Glutamatergic neuron (in vitro differentiated cells): ENCODE data around the gene BPI. TPM values are rescaled to one million over a fixed set of nuclear protein-coding genes. Genes with fewer than 3 reads are reported as not detected.

ENCODE experiments used
- DNase-seq: peaks from one replicate; pipeline ENCODE4 v3.0.0; 2022
- H3K27ac Mint-ChIP-seq: one replicate; pipeline ENCODE4 v1.8.0; 2020; ENCODE audit warnings: mild to moderate bottlenecking, mixed read lengths, inconsistent platforms; ENCODE audit not compliant: unreplicated experiment
- H3K27me3 Mint-ChIP-seq: one replicate; pipeline ENCODE4 v1.8.0; 2020; ENCODE audit warnings: mild to moderate bottlenecking, moderate library complexity, mixed read lengths, inconsistent platforms; ENCODE audit not compliant: unreplicated experiment
- H3K36me3 Mint-ChIP-seq: one replicate; pipeline ENCODE4 v1.8.0; 2020; ENCODE audit warnings: mild to moderate bottlenecking, mixed read lengths, inconsistent platforms; ENCODE audit not compliant: unreplicated experiment
- H3K4me1 Mint-ChIP-seq: one replicate; pipeline ENCODE4 v1.8.0; 2020; ENCODE audit warnings: mild to moderate bottlenecking, low read depth, mixed read lengths, inconsistent platforms; ENCODE audit not compliant: unreplicated experiment
- H3K4me3 Mint-ChIP-seq: one replicate; pipeline ENCODE4 v1.8.0; 2020; ENCODE audit warnings: mild to moderate bottlenecking, mixed read lengths, inconsistent platforms; ENCODE audit not compliant: unreplicated experiment
- H3K9me3 Mint-ChIP-seq: one replicate; pipeline ENCODE4 v1.8.0; 2020; ENCODE audit warnings: mild to moderate bottlenecking, moderate library complexity, mixed read lengths, inconsistent platforms; ENCODE audit not compliant: unreplicated experiment
- total RNA-seq: library from RNA; stranded (reverse); fragmentation: NEBNext Ultra II Directional; extraction: Animal tissue kit (Norgen Biotek cat#: 25700); gene quantifications from one replicate; pipeline ENCODE4 v1.2.1, GENCODE V29; 2021; ENCODE audit not compliant: unreplicated experiment
- TF ChIP-seq, protein P1 (sequence below): fragments of 200-600 bp; sonication (generic); IDR thresholded peaks from one replicate; pipeline ENCODE4 v1.5.0; 2021; ENCODE audit not compliant: partially characterized antibody, unreplicated experiment

BPI gene
- total RNA-seq, 1 donor from 2014 or later = not detected

DNA sequence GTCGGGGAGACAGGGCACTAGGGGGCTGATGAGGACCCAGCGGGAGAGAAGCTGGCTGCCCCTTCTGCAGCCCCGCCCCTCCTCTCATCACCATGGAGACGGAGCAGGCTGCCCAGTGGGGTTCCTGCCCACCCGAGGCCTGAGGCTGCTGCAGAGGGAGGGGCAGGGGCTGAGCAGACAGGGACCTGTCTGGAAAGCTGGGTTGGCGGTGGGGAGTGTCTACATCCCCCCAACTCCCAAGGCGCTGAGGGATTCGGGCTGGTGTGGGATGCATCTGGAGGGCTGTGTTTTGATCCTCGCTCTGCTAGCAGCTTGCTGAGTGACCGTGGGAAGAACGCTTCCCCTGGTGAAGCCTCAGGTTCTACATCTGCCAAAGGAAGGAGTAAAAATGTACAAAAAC, 1.2 kb upstream of the BPI start:
- H3K4me3 Mint-ChIP-seq = no peak overlapping the region
- peaks cover 6% of the 10 kb centered on the region for H3K4me1 Mint-ChIP-seq
- peak; percentile 68 for DNase-seq
- peaks cover 2% of the 10 kb centered on the region for H3K27me3 Mint-ChIP-seq
- H3K36me3 Mint-ChIP-seq = no peaks in the 10 kb centered on the region
- no peak overlapping the region for H3K27ac Mint-ChIP-seq
- no peaks in the 10 kb centered on the region for H3K9me3 Mint-ChIP-seq
- TF ChIP-seq, protein P1, sequence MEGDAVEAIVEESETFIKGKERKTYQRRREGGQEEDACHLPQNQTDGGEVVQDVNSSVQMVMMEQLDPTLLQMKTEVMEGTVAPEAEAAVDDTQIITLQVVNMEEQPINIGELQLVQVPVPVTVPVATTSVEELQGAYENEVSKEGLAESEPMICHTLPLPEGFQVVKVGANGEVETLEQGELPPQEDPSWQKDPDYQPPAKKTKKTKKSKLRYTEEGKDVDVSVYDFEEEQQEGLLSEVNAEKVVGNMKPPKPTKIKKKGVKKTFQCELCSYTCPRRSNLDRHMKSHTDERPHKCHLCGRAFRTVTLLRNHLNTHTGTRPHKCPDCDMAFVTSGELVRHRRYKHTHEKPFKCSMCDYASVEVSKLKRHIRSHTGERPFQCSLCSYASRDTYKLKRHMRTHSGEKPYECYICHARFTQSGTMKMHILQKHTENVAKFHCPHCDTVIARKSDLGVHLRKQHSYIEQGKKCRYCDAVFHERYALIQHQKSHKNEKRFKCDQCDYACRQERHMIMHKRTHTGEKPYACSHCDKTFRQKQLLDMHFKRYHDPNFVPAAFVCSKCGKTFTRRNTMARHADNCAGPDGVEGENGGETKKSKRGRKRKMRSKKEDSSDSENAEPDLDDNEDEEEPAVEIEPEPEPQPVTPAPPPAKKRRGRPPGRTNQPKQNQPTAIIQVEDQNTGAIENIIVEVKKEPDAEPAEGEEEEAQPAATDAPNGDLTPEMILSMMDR = no peak

- peak; percentile 53 for DNase-seq
- TF ChIP-seq, protein P1 = peak; percentile 28
- no peaks in the 10 kb centered on the region for H3K9me3 Mint-ChIP-seq
- no peaks in the 10 kb centered on the region for H3K36me3 Mint-ChIP-seq
- no peak overlapping the region for H3K27ac Mint-ChIP-seq
- peaks cover 3% of the 10 kb centered on the region for H3K27me3 Mint-ChIP-seq
- H3K4me3 Mint-ChIP-seq = no peak overlapping the region
- peaks cover 6% of the 10 kb centered on the region for H3K4me1 Mint-ChIP-seq
These were observed 990 bp downstream of the BPI start for GRCh38 chr20:38304845-38305447.

DNA sequence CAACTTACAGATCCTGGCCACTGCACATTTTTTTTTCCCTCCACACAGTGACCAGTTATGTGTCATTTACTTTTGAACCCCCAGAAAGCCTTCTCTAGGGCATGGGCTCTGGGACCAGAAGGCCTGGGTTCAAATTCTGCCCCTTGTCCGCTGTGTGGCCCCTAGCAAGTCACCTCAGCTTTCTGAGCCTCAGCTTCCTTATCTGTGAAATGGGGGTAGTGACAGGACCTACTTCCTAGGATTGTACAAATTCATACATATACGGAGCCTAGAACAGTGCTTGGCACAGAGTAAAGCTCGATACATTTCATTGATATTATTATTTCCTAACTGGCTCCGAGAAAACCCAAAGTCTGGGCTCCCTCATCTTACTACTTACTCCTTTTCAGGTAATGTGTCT, 1.6 kb downstream of the BPI start:
- H3K27ac Mint-ChIP-seq = no peak overlapping the region
- no peak overlapping the region for H3K4me3 Mint-ChIP-seq
- no peaks in the 10 kb centered on the region for H3K9me3 Mint-ChIP-seq
- peaks cover 6% of the 10 kb centered on the region for H3K4me1 Mint-ChIP-seq
- H3K36me3 Mint-ChIP-seq = no peaks in the 10 kb centered on the region
- no peak for DNase-seq
- H3K27me3 Mint-ChIP-seq = peaks cover 3% of the 10 kb centered on the region
- TF ChIP-seq, protein P1 = no peak

DNA sequence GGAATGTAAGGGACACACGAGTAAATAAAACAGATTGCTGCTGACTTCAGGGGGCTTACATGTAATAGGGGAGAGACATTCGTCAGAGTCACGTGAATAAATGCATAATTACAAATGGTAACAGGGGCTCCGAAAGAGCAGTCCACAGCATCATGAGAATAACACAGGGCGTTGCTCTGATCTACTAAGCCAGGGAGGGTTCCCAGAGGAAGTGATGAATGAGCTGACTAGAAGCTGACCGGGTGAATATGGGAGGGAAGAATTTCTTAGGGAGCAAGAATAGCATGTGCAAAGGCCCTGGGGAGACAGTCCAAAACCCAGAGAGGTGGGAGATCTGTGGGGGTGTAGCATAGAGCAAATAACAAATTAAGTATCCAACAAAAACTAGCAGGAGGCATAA, 2.4 kb downstream of the BPI start:
- Mint-ChIP-seq H3K36me3 (no peaks in the 10 kb centered on the region), H3K4me3 (no peak overlapping the region), H3K4me1 (peaks cover 6% of the 10 kb centered on the region), H3K27ac (no peak overlapping the region), H3K27me3 (peaks cover 3% of the 10 kb centered on the region), H3K9me3 (no peaks in the 10 kb centered on the region)
- DNase-seq = no peak
- TF ChIP-seq, protein P1 = no peak

- H3K4me3 Mint-ChIP-seq = no peak overlapping the region
- H3K27ac Mint-ChIP-seq = no peak overlapping the region
- peaks cover 2% of the 10 kb centered on the region for H3K9me3 Mint-ChIP-seq
- TF ChIP-seq, protein P1 = no peak
- peaks cover 3% of the 10 kb centered on the region for H3K27me3 Mint-ChIP-seq
- H3K4me1 Mint-ChIP-seq = peaks cover 6% of the 10 kb centered on the region
- no peaks in the 10 kb centered on the region for H3K36me3 Mint-ChIP-seq
- DNase-seq = no peak
These were observed 3.6 kb downstream of the BPI start for GRCh38 chr20:38307371-38308046.
